Sigmoid colon (tissue), 4 donors: ENCODE data around the gene PRSS58.

ENCODE experiments used
- EP300 ChIP-seq, 4 donors: sonication (generic); formaldehyde crosslinking; IDR thresholded peaks; one replicate each; pipeline ENCODE4 v1.6.1; 2017; ENCODE audit warnings: antibody characterized with exemption in 4 of 4
- POLR2AphosphoS5 ChIP-seq, 4 donors: sonication (generic); formaldehyde crosslinking; IDR thresholded peaks; one replicate each; pipeline ENCODE4 v1.6.1; 2017; ENCODE audit warnings: antibody characterized with exemption in 4 of 4
- TF ChIP-seq, protein P1 (sequence below), 4 experiments: fragments of 450-650 bp in 3 of 4; fragments of 200-600 bp in 1 of 4; IDR thresholded peaks; one replicate each; pipeline ENCODE4 v1.5.1; 2016 to 2019; ENCODE audit warnings: antibody characterized with exemption in 4 of 4, mild to moderate bottlenecking in 3 of 4, moderate library complexity in 2 of 4

DNA sequence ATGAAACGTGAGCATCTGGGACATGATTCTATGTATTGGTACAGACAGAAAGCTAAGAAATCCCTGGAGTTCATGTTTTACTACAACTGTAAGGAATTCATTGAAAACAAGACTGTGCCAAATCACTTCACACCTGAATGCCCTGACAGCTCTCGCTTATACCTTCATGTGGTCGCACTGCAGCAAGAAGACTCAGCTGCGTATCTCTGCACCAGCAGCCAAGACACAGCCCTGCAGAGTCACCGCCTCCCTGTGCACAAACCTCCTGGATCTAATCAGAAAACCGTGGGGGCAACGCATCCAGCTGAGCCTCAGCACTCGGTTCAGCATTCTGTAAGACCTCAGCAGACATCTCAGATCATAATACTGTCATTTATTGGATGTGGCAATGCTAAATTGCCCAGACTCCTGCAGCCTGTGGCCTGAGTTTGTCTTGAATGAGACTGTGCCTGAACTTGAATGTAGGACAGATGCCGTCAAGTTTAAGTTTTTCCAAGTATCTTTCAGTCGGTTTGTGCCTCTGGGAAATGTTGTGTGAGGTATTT lies 41.5 kb upstream of the PRSS58 start:
- TF ChIP-seq POLR2AphosphoS5 (IDR thresholded peaks at IDR 0.05), result no peak
- TF ChIP-seq, protein P1, sequence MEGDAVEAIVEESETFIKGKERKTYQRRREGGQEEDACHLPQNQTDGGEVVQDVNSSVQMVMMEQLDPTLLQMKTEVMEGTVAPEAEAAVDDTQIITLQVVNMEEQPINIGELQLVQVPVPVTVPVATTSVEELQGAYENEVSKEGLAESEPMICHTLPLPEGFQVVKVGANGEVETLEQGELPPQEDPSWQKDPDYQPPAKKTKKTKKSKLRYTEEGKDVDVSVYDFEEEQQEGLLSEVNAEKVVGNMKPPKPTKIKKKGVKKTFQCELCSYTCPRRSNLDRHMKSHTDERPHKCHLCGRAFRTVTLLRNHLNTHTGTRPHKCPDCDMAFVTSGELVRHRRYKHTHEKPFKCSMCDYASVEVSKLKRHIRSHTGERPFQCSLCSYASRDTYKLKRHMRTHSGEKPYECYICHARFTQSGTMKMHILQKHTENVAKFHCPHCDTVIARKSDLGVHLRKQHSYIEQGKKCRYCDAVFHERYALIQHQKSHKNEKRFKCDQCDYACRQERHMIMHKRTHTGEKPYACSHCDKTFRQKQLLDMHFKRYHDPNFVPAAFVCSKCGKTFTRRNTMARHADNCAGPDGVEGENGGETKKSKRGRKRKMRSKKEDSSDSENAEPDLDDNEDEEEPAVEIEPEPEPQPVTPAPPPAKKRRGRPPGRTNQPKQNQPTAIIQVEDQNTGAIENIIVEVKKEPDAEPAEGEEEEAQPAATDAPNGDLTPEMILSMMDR (IDR thresholded peaks at IDR 0.05), result no peak
- TF ChIP-seq EP300 (IDR thresholded peaks at IDR 0.05), result no peak
